K562 (cell line): Measurements from ENCODE around the gene TOR1A. TPM values are rescaled to one million over a fixed set of nuclear protein-coding genes. Genes with fewer than 3 reads are reported as not detected.

Experiments
- MAZ ChIP-seq, 2 experiments: fragments of 450-650 bp in 1 of 2; sonication (generic) in 1 of 2; formaldehyde crosslinking; IDR thresholded peaks in 1 of 2; conservative IDR thresholded peaks in 1 of 2; 2 replicates each; pipeline versions ENCODE4 v1.4.0 to v1.5.0; 2020; ENCODE audit warnings: mild to moderate bottlenecking in 1 of 2, missing genetic modification reagents in 1 of 2
- polyA plus RNA-seq, 8 experiments: library from polyadenylated mRNA; depleted of rRNA in 4 of 8; stranded (reverse) in 5 of 8; unstranded in 3 of 8; fragments of >200 nt; fragmentation: Nextera tagmentation in 2 of 8; fragmentation: Illumina TruSeq in 1 of 8; extraction: Ambion mirVana in 2 of 8; extraction: Trizol in 1 of 8; gene quantifications; 2 replicates each; pipeline versions ENCODE4 v1.2.1 to v1.2.3, GENCODE V29; 2011 to 2014; ENCODE audit warnings: inconsistent platforms in 1 of 8, missing spikeins in 1 of 8
- total RNA-seq, 7 experiments: library from RNA; depleted of rRNA in 6 of 7; stranded (reverse); fragments of >200 nt in 6 of 7; fragmentation: Illumina TruSeq in 2 of 7; extraction: Trizol in 2 of 7; gene quantifications; 2 replicates each; pipeline versions ENCODE4 v1.2.1 to v1.2.3, GENCODE V29; 2011 to 2021; ENCODE audit warnings: low replicate concordance in 1 of 7
- TF ChIP-seq, protein P1 (sequence below), 2 experiments: fragments of 450-650 bp in 1 of 2; sonication (generic) in 1 of 2; formaldehyde crosslinking in 1 of 2; IDR thresholded peaks; 2 replicates each; pipeline versions ENCODE4 v1.7.1 to v1.9.0; 2016 to 2022; ENCODE audit warnings: inconsistent platforms in 1 of 2, mild to moderate bottlenecking in 1 of 2, missing genetic modification reagents in 1 of 2
- TF ChIP-seq, protein P2 (sequence below): fragments of 250-450 bp; sonication (Bioruptor Pico); IDR thresholded peaks from 2 replicates; pipeline ENCODE4 v1.4.0; 2020; ENCODE audit warnings: mild to moderate bottlenecking

The TOR1A gene
- total and polyA plus RNA-seq, 9 of the 15 experiments (the other 6 are each of a cell fraction or from before 2014, with no cell fraction given) = 4.5 to 85.8 (median 51.3) TPM

DNA sequence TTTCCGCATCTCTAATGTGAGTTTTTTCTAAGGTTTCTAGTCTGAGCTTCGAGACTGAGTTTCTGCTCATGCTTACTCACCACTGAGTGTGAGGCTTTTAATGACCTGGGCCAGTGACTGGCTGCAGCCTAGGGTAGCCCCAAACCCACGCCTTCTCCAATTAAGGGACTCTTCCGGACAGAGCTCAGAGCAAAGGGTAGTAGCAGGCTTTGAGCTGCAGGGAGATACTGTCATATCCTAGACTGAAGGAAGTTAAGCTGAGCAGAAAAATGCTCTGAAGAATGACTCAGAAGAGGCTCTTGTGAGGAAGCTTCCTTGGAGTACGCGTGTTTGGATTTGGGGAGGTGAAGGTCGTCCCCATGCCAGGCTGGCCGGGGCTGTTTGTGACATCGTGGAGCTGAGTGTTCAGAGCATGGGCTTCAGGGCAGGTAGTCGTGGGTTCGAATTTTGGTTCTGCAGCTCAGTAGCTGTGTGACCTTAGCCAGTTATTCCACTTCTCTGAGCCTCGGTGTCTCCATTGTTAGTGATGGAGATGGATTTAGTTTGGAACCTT is 14.8 kb upstream of the TOR1A start (continued):
- TF ChIP-seq, protein P1, sequence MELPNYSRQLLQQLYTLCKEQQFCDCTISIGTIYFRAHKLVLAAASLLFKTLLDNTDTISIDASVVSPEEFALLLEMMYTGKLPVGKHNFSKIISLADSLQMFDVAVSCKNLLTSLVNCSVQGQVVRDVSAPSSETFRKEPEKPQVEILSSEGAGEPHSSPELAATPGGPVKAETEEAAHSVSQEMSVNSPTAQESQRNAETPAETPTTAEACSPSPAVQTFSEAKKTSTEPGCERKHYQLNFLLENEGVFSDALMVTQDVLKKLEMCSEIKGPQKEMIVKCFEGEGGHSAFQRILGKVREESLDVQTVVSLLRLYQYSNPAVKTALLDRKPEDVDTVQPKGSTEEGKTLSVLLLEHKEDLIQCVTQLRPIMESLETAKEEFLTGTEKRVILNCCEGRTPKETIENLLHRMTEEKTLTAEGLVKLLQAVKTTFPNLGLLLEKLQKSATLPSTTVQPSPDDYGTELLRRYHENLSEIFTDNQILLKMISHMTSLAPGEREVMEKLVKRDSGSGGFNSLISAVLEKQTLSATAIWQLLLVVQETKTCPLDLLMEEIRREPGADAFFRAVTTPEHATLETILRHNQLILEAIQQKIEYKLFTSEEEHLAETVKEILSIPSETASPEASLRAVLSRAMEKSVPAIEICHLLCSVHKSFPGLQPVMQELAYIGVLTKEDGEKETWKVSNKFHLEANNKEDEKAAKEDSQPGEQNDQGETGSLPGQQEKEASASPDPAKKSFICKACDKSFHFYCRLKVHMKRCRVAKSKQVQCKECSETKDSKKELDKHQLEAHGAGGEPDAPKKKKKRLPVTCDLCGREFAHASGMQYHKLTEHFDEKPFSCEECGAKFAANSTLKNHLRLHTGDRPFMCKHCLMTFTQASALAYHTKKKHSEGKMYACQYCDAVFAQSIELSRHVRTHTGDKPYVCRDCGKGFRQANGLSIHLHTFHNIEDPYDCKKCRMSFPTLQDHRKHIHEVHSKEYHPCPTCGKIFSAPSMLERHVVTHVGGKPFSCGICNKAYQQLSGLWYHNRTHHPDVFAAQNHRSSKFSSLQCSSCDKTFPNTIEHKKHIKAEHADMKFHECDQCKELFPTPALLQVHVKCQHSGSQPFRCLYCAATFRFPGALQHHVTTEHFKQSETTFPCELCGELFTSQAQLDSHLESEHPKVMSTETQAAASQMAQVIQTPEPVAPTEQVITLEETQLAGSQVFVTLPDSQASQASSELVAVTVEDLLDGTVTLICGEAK (IDR thresholded peaks at IDR 0.05) = peak; percentile 48
- TF ChIP-seq, protein P1 (CRISPR knock-in tag; IDR thresholded peaks at IDR 0.05) = no peak
- TF ChIP-seq, protein P2, sequence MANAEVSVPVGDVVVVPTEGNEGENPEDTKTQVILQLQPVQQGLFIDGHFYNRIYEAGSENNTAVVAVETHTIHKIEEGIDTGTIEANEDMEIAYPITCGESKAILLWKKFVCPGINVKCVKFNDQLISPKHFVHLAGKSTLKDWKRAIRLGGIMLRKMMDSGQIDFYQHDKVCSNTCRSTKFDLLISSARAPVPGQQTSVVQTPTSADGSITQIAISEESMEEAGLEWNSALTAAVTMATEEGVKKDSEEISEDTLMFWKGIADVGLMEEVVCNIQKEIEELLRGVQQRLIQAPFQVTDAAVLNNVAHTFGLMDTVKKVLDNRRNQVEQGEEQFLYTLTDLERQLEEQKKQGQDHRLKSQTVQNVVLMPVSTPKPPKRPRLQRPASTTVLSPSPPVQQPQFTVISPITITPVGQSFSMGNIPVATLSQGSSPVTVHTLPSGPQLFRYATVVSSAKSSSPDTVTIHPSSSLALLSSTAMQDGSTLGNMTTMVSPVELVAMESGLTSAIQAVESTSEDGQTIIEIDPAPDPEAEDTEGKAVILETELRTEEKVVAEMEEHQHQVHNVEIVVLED (CRISPR knock-in tag) = no peak
- TF ChIP-seq MAZ (CRISPR knock-in tag; conservative IDR thresholded peaks at IDR 0.05 in 1 of 2, IDR thresholded peaks at IDR 0.05 in 1 of 2) = peak in 1 of 2 experiments; percentile 39; a peak in 1 of 4 replicates
